Panc1 (cell line): ENCODE data around the gene VCP.

Experiments used
- CTCF ChIP-seq: fragments of 450-650 bp; IDR thresholded peaks from 2 replicates; pipeline ENCODE4 v1.5.1; 2017; ENCODE audit warnings: mild to moderate bottlenecking
- POLR2AphosphoS5 ChIP-seq: IDR thresholded peaks from 2 replicates; pipeline ENCODE4 v1.6.1; 2012; ENCODE audit warnings: mild to moderate bottlenecking, low read depth, low read length, moderate library complexity
- SIN3A ChIP-seq: IDR thresholded peaks from 2 replicates; pipeline ENCODE4 v1.6.1; 2012; ENCODE audit warnings: low read depth, mild to moderate bottlenecking, low read length, moderate library complexity, borderline replicate concordance; ENCODE audit not compliant: insufficient read depth

GRCh38 chr9:35091536-35091935 is 19.1 kb upstream of the VCP start:
- TF ChIP-seq POLR2AphosphoS5 (no peak), CTCF (no peak), SIN3A (no peak)
